Peyer's patch (tissue), 4 donors: ENCODE measurements around the gene AZU1. TPM values are rescaled to one million over a fixed set of nuclear protein-coding genes. Genes with fewer than 3 reads are reported as not detected.

Experiments used
- DNase-seq, 3 donors: peaks; one replicate each; pipeline ENCODE4 v3.0.0-alpha.2; 2017 to 2019
- H3K27ac ChIP-seq, 4 donors: fragments of 200-600 bp; sonication (generic); one replicate each; pipeline ENCODE4 v1.5.1; 2016 to 2019
- H3K27me3 ChIP-seq, 2 donors: fragments of 200-600 bp; sonication (generic); one replicate each; pipeline ENCODE4 v1.5.1; 2019
- H3K36me3 ChIP-seq, 3 donors: fragments of 200-600 bp; sonication (generic); one replicate each; pipeline ENCODE4 v1.5.1; 2016 to 2019
- H3K4me1 ChIP-seq, 4 donors: fragments of 200-600 bp; sonication (generic); one replicate each; pipeline ENCODE4 v1.5.1; 2016 to 2019
- H3K4me3 ChIP-seq, 4 donors: fragments of 200-600 bp; sonication (generic); 1 replicate in 3 of 4; 2 replicates in 1 of 4; pipeline ENCODE4 v1.5.1; 2016 to 2019; ENCODE audit warnings: mild to moderate bottlenecking in 1 of 4
- H3K9me3 ChIP-seq, 4 donors: fragments of 200-600 bp; sonication (generic); one replicate each; pipeline ENCODE4 v1.5.1; 2016 to 2019; ENCODE audit warnings: mild to moderate bottlenecking in 1 of 4
- POLR2A ChIP-seq, 2 donors: fragments of 450-650 bp; IDR thresholded peaks; one replicate each; pipeline ENCODE4 v1.5.1; 2017; ENCODE audit warnings: antibody characterized with exemption in 2 of 2, mild to moderate bottlenecking in 2 of 2, moderate library complexity in 2 of 2
- total RNA-seq, 4 donors: library from RNA; depleted of rRNA; stranded (reverse); fragments of >200 nt; gene quantifications; one replicate each; pipeline ENCODE4 v1.1.0, GENCODE V29; 2016
- TF ChIP-seq, protein P1 (sequence below), 6 experiments: fragments of 450-650 bp in 4 of 6; fragments of 200-600 bp in 2 of 6; sonication (generic) in 1 of 6; IDR thresholded peaks; one replicate each; pipeline ENCODE4 v1.5.1; 2017 to 2019; ENCODE audit warnings: antibody characterized with exemption in 6 of 6, mild to moderate bottlenecking in 3 of 6, moderate library complexity in 1 of 6

The AZU1 gene
- total RNA-seq, 4 donors from 2014 or later, result not detected

GRCh38 chr19:795073-795611, 32.5 kb upstream of the AZU1 start:
- Histone ChIP-seq H3K27me3 (no peaks in the 10 kb centered on the region), H3K36me3 (peaks cover 0 to 12% (median 0%) of the 10 kb centered on the region in 3 donors), H3K27ac (peak overlapping the region in 3 of 4 donors; percentile 6 to 44 (median 7)), H3K9me3 (peaks cover 0 to 3% (median 0%) of the 10 kb centered on the region in 4 donors), H3K4me1 (peaks cover 0 to 35% (median 21%) of the 10 kb centered on the region in 4 donors), H3K4me3 (no peak overlapping the region)
- DNase-seq, result peak in 1 of 3 donors; percentile 48
- TF ChIP-seq POLR2A (IDR thresholded peaks at IDR 0.05), result no peak
- TF ChIP-seq, protein P1, sequence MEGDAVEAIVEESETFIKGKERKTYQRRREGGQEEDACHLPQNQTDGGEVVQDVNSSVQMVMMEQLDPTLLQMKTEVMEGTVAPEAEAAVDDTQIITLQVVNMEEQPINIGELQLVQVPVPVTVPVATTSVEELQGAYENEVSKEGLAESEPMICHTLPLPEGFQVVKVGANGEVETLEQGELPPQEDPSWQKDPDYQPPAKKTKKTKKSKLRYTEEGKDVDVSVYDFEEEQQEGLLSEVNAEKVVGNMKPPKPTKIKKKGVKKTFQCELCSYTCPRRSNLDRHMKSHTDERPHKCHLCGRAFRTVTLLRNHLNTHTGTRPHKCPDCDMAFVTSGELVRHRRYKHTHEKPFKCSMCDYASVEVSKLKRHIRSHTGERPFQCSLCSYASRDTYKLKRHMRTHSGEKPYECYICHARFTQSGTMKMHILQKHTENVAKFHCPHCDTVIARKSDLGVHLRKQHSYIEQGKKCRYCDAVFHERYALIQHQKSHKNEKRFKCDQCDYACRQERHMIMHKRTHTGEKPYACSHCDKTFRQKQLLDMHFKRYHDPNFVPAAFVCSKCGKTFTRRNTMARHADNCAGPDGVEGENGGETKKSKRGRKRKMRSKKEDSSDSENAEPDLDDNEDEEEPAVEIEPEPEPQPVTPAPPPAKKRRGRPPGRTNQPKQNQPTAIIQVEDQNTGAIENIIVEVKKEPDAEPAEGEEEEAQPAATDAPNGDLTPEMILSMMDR (IDR thresholded peaks at IDR 0.05), result no peak

GRCh38 chr19:795691-796581, 31.7 kb upstream of the AZU1 start:
- peaks cover 0 to 12% (median 0%) of the 10 kb centered on the region in 3 donors for H3K36me3 ChIP-seq
- peak overlapping the region; percentile 6 to 99 (median 78) for H3K27ac ChIP-seq
- H3K27me3 ChIP-seq, result no peaks in the 10 kb centered on the region
- peak in 1 of 3 donors; percentile 51 for DNase-seq
- peaks cover 5 to 43% (median 28%) of the 10 kb centered on the region in 4 donors for H3K4me1 ChIP-seq
- H3K4me3 ChIP-seq, result peak overlapping the region; percentile 61 to 100 (median 74)
- no peak for TF ChIP-seq POLR2A (IDR thresholded peaks at IDR 0.05)
- TF ChIP-seq, protein P1 (IDR thresholded peaks at IDR 0.05), result no peak
- H3K9me3 ChIP-seq, result peaks cover 0 to 3% (median 0%) of the 10 kb centered on the region in 4 donors

DNA sequence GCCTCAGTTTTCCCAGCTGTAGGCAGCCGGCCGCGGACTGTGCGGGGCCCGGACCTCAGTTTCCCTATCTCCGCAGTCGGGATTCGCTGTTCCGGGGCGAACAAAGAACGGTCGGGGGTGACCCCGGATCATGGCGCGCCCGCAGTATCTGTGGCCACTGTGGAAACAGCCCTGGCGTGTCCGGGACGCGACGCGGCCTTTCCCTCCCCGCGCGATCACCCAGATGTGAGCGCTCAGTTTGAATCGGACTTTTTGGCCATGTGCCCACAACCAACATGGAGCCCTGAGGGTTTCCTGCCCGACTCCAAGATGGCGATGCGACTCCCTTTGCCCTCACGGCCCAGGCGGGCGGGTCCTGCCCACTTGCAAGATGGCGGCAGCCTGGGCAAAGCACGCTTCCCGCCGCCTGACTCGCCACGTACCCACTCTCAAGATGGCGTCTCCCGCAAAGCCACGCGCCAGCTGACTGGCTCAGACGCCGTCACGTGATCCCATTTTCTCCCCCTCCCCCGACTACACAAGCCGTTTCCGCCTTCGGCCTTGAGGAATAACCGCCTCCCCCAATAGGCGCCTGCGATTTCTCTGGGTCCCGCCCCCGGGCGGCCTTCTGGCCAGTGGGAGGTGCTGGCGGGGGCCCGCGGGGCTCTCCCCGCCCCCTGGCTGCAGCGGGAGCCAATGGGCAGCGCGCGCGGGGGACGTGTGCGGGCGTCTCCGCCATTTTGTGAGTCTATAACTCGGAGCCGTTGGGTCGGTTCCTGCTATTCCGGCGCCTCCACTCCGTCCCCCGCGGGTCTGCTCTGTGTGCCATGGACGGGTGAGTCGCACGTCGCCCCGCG, 30.7 kb upstream of the AZU1 start, which contains the start of gene PTBP1:
PTBP1 (plus strand) TSS at position 761 of the 836 bp plus-strand sequence; CDS start at position 807, 46 bp downstream.
- peak; percentile 99 to 100 (median 99) for DNase-seq
- peak within 1 kb of the TSS; percentile 99 to 100 (median 100) for H3K27ac ChIP-seq
- peaks cover 0 to 20% (median 0%) of the 10 kb centered on the region in 3 donors for H3K36me3 ChIP-seq
- peaks cover 0 to 3% (median 0%) of the 10 kb centered on the region in 4 donors for H3K9me3 ChIP-seq
- peak within 1 kb of the TSS; percentile 85 to 100 (median 92) for H3K4me3 ChIP-seq
- TF ChIP-seq, protein P1 (IDR thresholded peaks at IDR 0.05), result peak in 2 of 6 experiments; percentile 14 to 17
- TF ChIP-seq POLR2A (IDR thresholded peaks at IDR 0.05), result peak; percentile 55 to 74
- peaks cover 10 to 47% (median 38%) of the 10 kb centered on the region in 4 donors for H3K4me1 ChIP-seq
- no peaks in the 10 kb centered on the region for H3K27me3 ChIP-seq

- DNase-seq, result peak; percentile 73 to 95 (median 95)
- peaks cover 10 to 54% (median 42%) of the 10 kb centered on the region in 4 donors for H3K4me1 ChIP-seq
- TF ChIP-seq, protein P1 (IDR thresholded peaks at IDR 0.05), result peak in 2 of 6 experiments; percentile 32 to 40
- TF ChIP-seq POLR2A (IDR thresholded peaks at IDR 0.05), result peak; percentile 60 to 74
Observed at GRCh38 chr19:797528-798414, 29.9 kb upstream of the AZU1 start.

More at GRCh38 chr19:797528-798414, 29.9 kb upstream of the AZU1 start:
- peaks cover 0 to 3% (median 0%) of the 10 kb centered on the region in 4 donors for H3K9me3 ChIP-seq
- H3K36me3 ChIP-seq, result peaks cover 0 to 25% (median 0%) of the 10 kb centered on the region in 3 donors
- H3K27me3 ChIP-seq, result no peaks in the 10 kb centered on the region
- peak overlapping the region; percentile 99 to 100 (median 100) for H3K27ac ChIP-seq
- H3K4me3 ChIP-seq, result peak overlapping the region; percentile 85 to 100 (median 92)
